Epithelial cell of esophagus (primary cell): Measurements from ENCODE around the gene CYFIP2.

ENCODE experiments used
- DNase-seq: peaks from one replicate; pipeline ENCODE4 v3.0.0; 2010; ENCODE audit warnings: low read depth
- H3K4me3 ChIP-seq: 2 replicates; pipeline ENCODE4 v1.5.1; 2011; ENCODE audit warnings: mild to moderate bottlenecking, low read length, control low read depth
- TF ChIP-seq, protein P1 (sequence below): IDR thresholded peaks from 2 replicates; pipeline ENCODE4 v1.5.1; 2011; ENCODE audit warnings: low read depth, mild to moderate bottlenecking, low read length, control low read depth, inconsistent platforms; ENCODE audit not compliant: insufficient read depth; ENCODE audit errors: missing control alignments

CYFIP2 gene

GRCh38 chr5:157245476-157245875, 20.4 kb upstream of the CYFIP2 start:
- peak; percentile 51 for DNase-seq
- H3K4me3 ChIP-seq: no peak overlapping the region
- TF ChIP-seq, protein P1, sequence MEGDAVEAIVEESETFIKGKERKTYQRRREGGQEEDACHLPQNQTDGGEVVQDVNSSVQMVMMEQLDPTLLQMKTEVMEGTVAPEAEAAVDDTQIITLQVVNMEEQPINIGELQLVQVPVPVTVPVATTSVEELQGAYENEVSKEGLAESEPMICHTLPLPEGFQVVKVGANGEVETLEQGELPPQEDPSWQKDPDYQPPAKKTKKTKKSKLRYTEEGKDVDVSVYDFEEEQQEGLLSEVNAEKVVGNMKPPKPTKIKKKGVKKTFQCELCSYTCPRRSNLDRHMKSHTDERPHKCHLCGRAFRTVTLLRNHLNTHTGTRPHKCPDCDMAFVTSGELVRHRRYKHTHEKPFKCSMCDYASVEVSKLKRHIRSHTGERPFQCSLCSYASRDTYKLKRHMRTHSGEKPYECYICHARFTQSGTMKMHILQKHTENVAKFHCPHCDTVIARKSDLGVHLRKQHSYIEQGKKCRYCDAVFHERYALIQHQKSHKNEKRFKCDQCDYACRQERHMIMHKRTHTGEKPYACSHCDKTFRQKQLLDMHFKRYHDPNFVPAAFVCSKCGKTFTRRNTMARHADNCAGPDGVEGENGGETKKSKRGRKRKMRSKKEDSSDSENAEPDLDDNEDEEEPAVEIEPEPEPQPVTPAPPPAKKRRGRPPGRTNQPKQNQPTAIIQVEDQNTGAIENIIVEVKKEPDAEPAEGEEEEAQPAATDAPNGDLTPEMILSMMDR: no peak

GRCh38 chr5:157245886-157246285, 20.0 kb upstream of the CYFIP2 start:
- TF ChIP-seq, protein P1: no peak
- DNase-seq: no peak
- no peak overlapping the region for H3K4me3 ChIP-seq

- no peak overlapping the region for H3K4me3 ChIP-seq
- no peak for DNase-seq
- TF ChIP-seq, protein P1: no peak
Measured at GRCh38 chr5:157247267-157247666, 18.7 kb upstream of the CYFIP2 start.

DNA sequence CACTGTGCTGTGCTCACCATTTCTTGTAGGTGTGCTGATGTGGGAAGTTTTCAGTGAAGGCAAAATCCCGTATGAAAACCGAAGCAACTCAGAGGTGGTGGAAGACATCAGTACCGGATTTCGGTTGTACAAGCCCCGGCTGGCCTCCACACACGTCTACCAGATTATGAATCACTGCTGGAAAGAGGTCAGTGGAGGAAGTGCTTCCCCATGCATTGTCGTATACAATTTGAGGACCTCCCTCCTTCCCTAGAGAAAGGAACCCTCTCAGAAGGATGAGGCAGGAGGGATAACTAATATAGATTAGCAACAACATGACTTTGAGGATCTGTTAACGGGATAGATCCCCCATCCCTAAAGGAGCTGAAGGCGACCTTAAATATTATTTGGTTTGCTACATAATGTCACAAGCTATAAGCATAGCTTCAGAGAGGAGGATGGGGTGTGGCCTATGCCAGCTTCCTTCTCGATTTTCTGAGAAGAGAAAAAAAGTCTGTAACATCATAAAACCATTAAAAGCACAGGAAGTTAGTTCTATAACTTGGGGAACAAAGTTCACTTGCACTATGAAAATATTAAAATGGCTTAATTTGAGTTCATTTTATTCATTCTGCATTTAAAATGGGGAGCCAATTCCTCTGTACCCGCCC, 17.0 kb upstream of the CYFIP2 start:
- H3K4me3 ChIP-seq: no peak overlapping the region
- no peak for DNase-seq
- TF ChIP-seq, protein P1: no peak

GRCh38 chr5:157252711-157253465, 13.0 kb upstream of the CYFIP2 start:
- no peak overlapping the region for H3K4me3 ChIP-seq
- DNase-seq: no peak
- TF ChIP-seq, protein P1: no peak

GRCh38 chr5:157253547-157253946, 12.4 kb upstream of the CYFIP2 start:
- no peak overlapping the region for H3K4me3 ChIP-seq
- peak; percentile 59 for DNase-seq
- TF ChIP-seq, protein P1: peak; percentile 98

- no peak for DNase-seq
- no peak overlapping the region for H3K4me3 ChIP-seq
- TF ChIP-seq, protein P1: no peak
Measured at GRCh38 chr5:157258450-157258849, 7.5 kb upstream of the CYFIP2 start.
